Measurements from ENCODE around the gene OMP. TPM values are rescaled to one million over a fixed set of nuclear protein-coding genes. Genes with fewer than 3 reads are reported as not detected.

Gene OMP
- total and polyA plus RNA-seq, 3 experiments from 2014 or later = not detected

DNA sequence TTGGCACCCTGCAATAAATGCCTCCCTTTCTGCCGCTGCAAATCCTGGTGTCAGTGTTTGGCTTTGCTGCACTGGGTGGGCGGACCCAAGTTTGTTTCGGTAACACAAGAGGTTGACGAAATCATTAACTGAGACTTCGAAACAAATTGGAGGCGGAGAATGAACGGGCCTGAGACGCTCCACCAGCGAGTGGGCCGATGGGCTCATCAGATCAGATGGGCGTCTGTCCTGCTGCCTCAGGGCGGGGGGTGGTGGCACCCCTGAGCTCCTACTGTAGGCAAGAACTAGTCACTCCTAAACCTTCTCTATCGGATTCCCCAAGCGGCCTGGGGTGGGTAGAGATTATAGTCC is 36.8 kb upstream of the OMP start:
- Histone ChIP-seq H3K4me1 (ENCODE audit: insufficient read depth, low read length) (peaks cover 8% of the 10 kb centered on the region), H3K4me3 (ENCODE audit: low read length) (peak overlapping the region; percentile 74), H3K27ac (ENCODE audit: low read depth, low read length) (no peak overlapping the region), H3K9me3 (ENCODE audit: low read length) (no peaks in the 10 kb centered on the region), H3K27me3 (ENCODE audit: insufficient read depth, low read length, poor library complexity, severe bottlenecking) (no peaks in the 10 kb centered on the region), H3K36me3 (ENCODE audit: insufficient read depth, low read length) (no peaks in the 10 kb centered on the region)
- H3K4me3 Mint-ChIP-seq = peak overlapping the region; percentile 75 to 88 (median 87)
- H3K27ac Mint-ChIP-seq = peak overlapping the region in 2 of 8 donors; percentile 34 to 93
- H3K9me3 Mint-ChIP-seq = peaks cover 0 to 6% (median 3%) of the 10 kb centered on the region in 5 donors
- ChIA-PET CTCF (interaction anchor here (1.0 to 1.7 kb wide), 5 partner anchors 18 to 62 kb away, joined by 3 to 7 read pairs (median 3); no protein-coding TSS in a partner anchor), POLR2A (interaction anchor here (1.0 kb wide), 1 partner anchor 18 kb away, joined by 4 read pairs; no protein-coding TSS in a partner anchor)
- peaks cover 0 to 5% (median 0%) of the 10 kb centered on the region in 3 donors for H3K36me3 Mint-ChIP-seq
- peaks cover 0 to 4% of the 10 kb centered on the region in 2 donors for H3K27me3 Mint-ChIP-seq
- H3K4me1 Mint-ChIP-seq = peaks cover 7 to 18% (median 10%) of the 10 kb centered on the region in 3 donors
- DNase-seq = no peak

DNA sequence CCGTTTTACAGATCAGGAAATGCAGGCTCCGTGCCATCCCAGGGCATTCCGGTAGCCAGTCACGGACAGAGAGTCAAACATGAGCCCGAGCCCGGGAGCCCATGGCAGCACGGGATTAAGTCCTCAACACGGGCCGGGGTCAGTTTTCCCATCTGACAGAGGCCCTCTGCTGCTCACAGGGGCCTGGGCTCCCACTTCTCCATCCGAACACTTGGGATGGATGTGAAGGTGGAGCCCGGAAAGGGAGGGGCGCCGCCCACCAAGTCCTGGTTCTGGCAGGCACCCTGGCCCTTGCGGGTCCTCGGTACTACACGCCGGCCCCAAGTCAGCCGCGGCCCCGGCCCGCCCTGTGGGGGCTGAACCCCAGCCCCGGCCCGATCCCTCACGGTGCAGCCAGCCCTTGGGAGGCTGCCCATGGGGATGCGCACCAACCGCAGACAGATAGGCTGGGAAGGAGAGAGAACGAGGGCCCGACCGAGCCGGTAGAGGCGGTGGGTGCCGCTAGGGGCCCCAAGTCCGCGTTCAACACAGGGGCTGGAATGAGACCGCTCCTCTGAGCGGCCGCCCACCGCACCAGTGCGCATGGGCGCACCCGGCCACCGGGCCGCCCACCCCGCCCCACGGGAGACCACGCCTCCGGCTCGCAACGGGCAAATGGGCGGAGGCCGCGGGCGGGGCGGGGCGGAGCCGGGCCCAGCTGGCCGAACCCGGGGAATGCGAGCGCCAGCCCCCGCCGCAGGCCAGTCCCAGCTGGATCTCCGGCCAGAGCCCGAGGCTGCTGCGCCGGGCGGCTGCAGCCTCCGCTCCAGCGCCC is 36.2 kb upstream of the OMP start, which contains the start of gene CAPN5:
TSS of gene CAPN5 (plus strand) at position 743 of the 814 bp plus-strand sequence. CDS start 17,916 bp downstream, outside the sequence.
- Histone ChIP-seq H3K27ac (ENCODE audit: low read depth, low read length) (no peak within 1 kb of the TSS), H3K4me3 (ENCODE audit: low read length) (peak within 1 kb of the TSS; percentile 74), H3K9me3 (ENCODE audit: low read length) (no peaks in the 10 kb centered on the region), H3K27me3 (ENCODE audit: insufficient read depth, low read length, poor library complexity, severe bottlenecking) (no peaks in the 10 kb centered on the region), H3K4me1 (ENCODE audit: insufficient read depth, low read length) (peaks cover 8% of the 10 kb centered on the region), H3K36me3 (ENCODE audit: insufficient read depth, low read length) (no peaks in the 10 kb centered on the region)
- peak within 1 kb of the TSS; percentile 80 to 90 (median 87) for H3K4me3 Mint-ChIP-seq
- no peaks in the 10 kb centered on the region for H3K36me3 Mint-ChIP-seq
- H3K4me1 Mint-ChIP-seq = peaks cover 7 to 18% (median 10%) of the 10 kb centered on the region in 3 donors
- POLR2A ChIA-PET = interaction anchor here (0.6 to 0.8 kb wide), 2 partner anchors 16 to 19 kb away, joined by 3 to 4 read pairs; no protein-coding TSS in a partner anchor
- peak within 1 kb of the TSS in 4 of 8 donors; percentile 42 to 93 (median 66) for H3K27ac Mint-ChIP-seq
- H3K27me3 Mint-ChIP-seq = peaks cover 0 to 3% of the 10 kb centered on the region in 2 donors
- CTCF ChIA-PET = interaction anchor here (0.8 to 1.7 kb wide), 8 partner anchors 19 to 61 kb away, joined by 3 to 7 read pairs (median 3); no protein-coding TSS in a partner anchor
- peak; percentile 83 to 90 (median 89) for DNase-seq
- H3K9me3 Mint-ChIP-seq = peaks cover 0 to 6% (median 3%) of the 10 kb centered on the region in 5 donors

DNA sequence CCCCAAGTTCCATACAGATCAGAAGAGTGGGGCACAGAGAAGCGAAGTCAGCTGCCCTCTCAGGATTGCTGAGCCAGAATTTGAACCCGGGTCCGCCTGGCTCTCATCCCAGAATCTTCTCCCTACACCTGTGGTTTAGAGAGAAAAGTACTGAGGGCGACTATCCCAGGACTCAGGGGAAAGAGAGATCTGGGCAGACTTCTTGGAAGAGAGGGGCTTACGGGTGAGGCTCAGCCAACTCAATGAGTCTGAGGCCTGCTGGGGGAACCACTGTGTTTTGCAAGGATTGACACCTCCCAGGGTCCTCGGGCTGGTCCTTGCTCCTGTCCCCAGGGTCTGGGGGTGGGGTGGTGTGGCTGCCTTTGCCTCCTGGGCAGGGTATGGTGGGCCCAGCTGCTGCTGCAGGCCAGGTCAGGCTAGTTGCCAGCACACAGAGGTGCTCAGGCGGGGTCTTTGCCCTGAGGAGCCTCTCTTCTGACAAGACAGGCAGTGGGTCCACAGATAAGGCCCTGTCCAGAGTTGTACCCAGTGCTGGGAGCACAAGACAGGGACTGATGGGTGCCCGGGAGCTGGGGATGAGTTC is 34.7 kb upstream of the OMP start:
- H3K4me3 Mint-ChIP-seq = peak overlapping the region; percentile 74 to 90 (median 79)
- no peaks in the 10 kb centered on the region for H3K36me3 Mint-ChIP-seq
- no peaks in the 10 kb centered on the region for H3K36me3 ChIP-seq (ENCODE audit: insufficient read depth, low read length)
- DNase-seq = no peak
- peak overlapping the region in 5 of 8 donors; percentile 42 to 66 (median 56) for H3K27ac Mint-ChIP-seq
- peaks cover 0 to under 1% of the 10 kb centered on the region in 2 donors for H3K27me3 Mint-ChIP-seq
- no peaks in the 10 kb centered on the region for H3K9me3 ChIP-seq (ENCODE audit: low read length)
- H3K4me1 ChIP-seq (ENCODE audit: insufficient read depth, low read length) = peaks cover 17% of the 10 kb centered on the region
- ChIA-PET POLR2A (no interaction called here), CTCF (interaction anchor here (1.5 kb wide), 1 partner anchor 20 kb away, joined by 5 read pairs; no protein-coding TSS in a partner anchor)
- H3K27me3 ChIP-seq (ENCODE audit: insufficient read depth, low read length, poor library complexity, severe bottlenecking) = no peaks in the 10 kb centered on the region
- H3K4me1 Mint-ChIP-seq = peaks cover 19 to 32% (median 23%) of the 10 kb centered on the region in 3 donors
- H3K4me3 ChIP-seq (ENCODE audit: low read length) = no peak overlapping the region
- H3K27ac ChIP-seq (ENCODE audit: low read depth, low read length) = no peak overlapping the region
- H3K9me3 Mint-ChIP-seq = no peaks in the 10 kb centered on the region

DNA sequence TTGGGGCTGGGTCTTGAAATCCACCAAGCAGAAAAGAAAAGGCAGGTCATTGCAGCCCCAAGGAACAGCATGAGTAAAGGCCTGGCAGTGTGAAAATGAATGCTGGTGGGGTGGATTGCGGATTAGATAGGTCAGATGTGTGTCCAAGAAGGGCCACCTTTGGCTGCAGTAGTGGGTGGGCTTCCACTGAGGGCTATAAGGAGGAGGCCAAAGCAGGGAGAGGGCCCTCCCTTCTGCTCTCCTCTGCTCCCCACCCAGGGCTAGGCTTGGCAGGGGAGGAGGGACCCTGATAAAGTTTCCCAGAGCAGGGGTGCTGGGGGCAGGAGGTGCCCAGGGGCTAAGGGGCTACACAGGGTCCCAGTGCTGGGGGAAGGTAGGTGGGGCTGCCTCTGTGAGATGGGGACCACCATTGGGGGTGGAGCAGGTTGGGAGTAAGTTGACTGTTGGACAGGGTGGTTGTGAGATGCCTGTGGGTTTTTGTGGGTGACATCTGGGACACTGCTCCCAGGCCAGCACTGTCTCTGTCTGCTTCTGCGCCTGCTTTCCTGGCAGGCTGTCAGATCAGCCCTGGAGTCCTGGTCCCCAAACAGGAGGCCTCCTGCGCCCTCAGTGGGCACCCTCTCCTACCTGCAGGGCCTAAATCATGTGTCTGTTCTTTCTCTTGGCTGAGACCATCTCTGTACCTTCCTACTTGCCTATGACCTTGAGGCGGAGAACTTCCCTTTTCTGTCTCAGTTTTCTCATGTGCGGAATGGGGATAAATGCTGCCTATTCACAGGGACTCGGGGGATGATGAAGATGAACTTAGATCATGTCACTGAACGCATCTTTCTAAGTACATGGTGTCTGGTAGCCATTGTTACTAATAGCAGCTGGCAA is 33.9 kb upstream of the OMP start:
- H3K4me3 ChIP-seq (ENCODE audit: low read length) = no peak overlapping the region
- H3K36me3 ChIP-seq (ENCODE audit: insufficient read depth, low read length) = no peaks in the 10 kb centered on the region
- no peaks in the 10 kb centered on the region for H3K9me3 ChIP-seq (ENCODE audit: low read length)
- no peaks in the 10 kb centered on the region for H3K9me3 Mint-ChIP-seq
- no peak overlapping the region for H3K27ac ChIP-seq (ENCODE audit: low read depth, low read length)
- H3K4me1 Mint-ChIP-seq = peaks cover 26 to 40% (median 30%) of the 10 kb centered on the region in 3 donors
- H3K4me3 Mint-ChIP-seq = peak overlapping the region; percentile 38 to 90 (median 79)
- ChIA-PET POLR2A (no interaction called here), CTCF (no interaction called here)
- DNase-seq = no peak
- H3K27me3 ChIP-seq (ENCODE audit: insufficient read depth, low read length, poor library complexity, severe bottlenecking) = no peaks in the 10 kb centered on the region
- H3K36me3 Mint-ChIP-seq = no peaks in the 10 kb centered on the region
- peak overlapping the region in 3 of 8 donors; percentile 35 to 56 (median 43) for H3K27ac Mint-ChIP-seq
- no peaks in the 10 kb centered on the region for H3K27me3 Mint-ChIP-seq
- H3K4me1 ChIP-seq (ENCODE audit: insufficient read depth, low read length) = peaks cover 23% of the 10 kb centered on the region

DNA sequence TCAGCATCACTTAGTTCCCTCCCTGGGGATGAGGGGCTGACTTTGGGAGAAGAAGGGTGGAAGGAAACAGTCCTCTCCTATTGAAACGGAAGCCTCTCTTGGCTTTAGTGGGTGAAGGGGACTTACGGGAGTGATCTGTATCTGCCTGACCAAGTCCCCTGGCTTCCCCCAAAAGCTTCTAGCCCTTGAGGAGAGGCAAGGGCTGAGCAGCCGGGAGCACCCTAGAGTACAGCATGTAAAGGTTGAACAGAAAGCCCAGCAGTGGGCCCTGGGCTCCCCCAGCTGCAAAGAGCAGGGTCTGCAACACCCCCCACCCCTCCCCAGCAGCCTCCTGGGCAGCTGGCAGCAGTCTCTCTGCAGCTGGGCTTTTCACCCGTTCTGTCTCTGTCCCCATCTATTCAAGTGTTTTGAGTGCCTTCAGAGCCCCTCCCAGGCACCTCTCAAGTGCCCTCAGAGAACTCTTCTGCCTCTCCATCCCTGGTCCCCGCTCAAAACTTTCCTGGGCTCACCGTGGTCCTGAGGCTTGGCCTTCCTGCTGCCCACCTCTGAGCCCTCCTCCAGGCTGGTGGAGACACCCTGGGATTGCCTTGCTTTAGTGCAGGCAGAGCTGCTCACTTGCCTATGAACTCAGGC is 33.2 kb upstream of the OMP start:
- Mint-ChIP-seq H3K27me3 (no peaks in the 10 kb centered on the region), H3K27ac (peak overlapping the region in 1 of 8 donors; percentile 35), H3K4me3 (peak overlapping the region in 4 of 7 donors; percentile 52 to 86 (median 53)), H3K9me3 (no peaks in the 10 kb centered on the region), H3K4me1 (peaks cover 26 to 43% (median 32%) of the 10 kb centered on the region in 3 donors), H3K36me3 (no peaks in the 10 kb centered on the region)
- ChIA-PET POLR2A (no interaction called here), CTCF (no interaction called here)
- Histone ChIP-seq H3K27ac (ENCODE audit: low read depth, low read length) (no peak overlapping the region), H3K4me3 (ENCODE audit: low read length) (no peak overlapping the region), H3K9me3 (ENCODE audit: low read length) (no peaks in the 10 kb centered on the region), H3K36me3 (ENCODE audit: insufficient read depth, low read length) (no peaks in the 10 kb centered on the region), H3K27me3 (ENCODE audit: insufficient read depth, low read length, poor library complexity, severe bottlenecking) (no peaks in the 10 kb centered on the region), H3K4me1 (ENCODE audit: insufficient read depth, low read length) (peaks cover 25% of the 10 kb centered on the region)
- DNase-seq = peak in 1 of 5 donors; percentile 26

DNA sequence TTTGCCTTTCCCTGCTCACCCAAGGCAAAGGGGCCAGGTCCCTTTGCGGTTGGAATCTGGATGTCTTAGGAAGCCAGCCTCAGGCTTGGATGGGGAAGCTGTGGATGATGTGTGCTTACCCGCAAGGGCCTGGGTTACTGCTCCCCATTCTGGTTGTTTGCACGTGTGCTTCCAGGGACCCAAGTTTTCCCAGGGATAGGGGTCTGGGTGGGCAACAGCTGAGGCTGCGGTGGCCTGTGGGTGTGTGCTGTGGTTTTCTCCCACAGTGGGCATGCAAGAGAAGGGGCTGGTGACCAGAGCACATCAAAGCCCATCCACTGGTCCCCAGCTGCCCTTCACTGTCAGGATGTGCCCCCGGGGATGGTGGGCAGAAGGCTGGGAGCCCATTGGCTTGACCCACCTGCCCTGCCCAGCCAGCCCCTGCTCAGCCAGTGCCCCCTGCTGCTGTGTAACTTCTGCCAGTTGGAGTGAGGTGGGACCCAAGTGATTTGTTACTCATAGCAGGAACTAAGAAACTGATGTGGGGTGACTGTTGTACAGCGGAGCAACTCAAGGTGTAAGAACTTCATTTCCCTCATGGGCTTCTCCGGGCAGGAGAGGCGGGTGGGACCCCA is 32.6 kb upstream of the OMP start:
- Mint-ChIP-seq H3K4me1 (peaks cover 26 to 43% (median 32%) of the 10 kb centered on the region in 3 donors), H3K27me3 (no peaks in the 10 kb centered on the region), H3K27ac (no peak overlapping the region), H3K9me3 (no peaks in the 10 kb centered on the region), H3K4me3 (peak overlapping the region in 2 of 7 donors; percentile 32 to 80), H3K36me3 (no peaks in the 10 kb centered on the region)
- ChIA-PET CTCF (no interaction called here), POLR2A (no interaction called here)
- Histone ChIP-seq H3K4me3 (ENCODE audit: low read length) (no peak overlapping the region), H3K36me3 (ENCODE audit: insufficient read depth, low read length) (no peaks in the 10 kb centered on the region), H3K27me3 (ENCODE audit: insufficient read depth, low read length, poor library complexity, severe bottlenecking) (no peaks in the 10 kb centered on the region), H3K9me3 (ENCODE audit: low read length) (no peaks in the 10 kb centered on the region), H3K27ac (ENCODE audit: low read depth, low read length) (no peak overlapping the region), H3K4me1 (ENCODE audit: insufficient read depth, low read length) (peaks cover 25% of the 10 kb centered on the region)
- DNase-seq = peak in 1 of 5 donors; percentile 26

DNA sequence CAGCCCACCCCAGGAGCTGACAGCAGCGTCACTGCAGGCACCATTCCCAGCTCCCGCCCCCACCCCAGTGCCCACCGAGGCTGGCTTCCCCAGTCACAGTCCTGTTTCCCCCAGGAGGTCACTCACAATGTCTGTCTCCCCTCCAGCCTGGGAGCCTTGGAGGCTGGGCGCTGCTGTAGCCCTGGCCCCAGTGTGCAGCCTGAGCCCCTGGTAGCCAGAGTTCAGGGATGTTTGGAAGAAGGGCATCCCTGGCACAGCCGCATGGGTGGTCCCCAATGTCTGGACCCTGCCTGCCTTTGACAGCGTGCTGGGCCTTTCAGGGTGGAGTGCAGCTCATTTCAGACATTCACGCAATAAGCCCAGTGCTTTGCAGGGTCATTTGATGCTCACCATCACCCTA is 31.6 kb upstream of the OMP start:
- Histone ChIP-seq H3K27ac (ENCODE audit: low read depth, low read length) (no peak overlapping the region), H3K27me3 (ENCODE audit: insufficient read depth, low read length, poor library complexity, severe bottlenecking) (no peaks in the 10 kb centered on the region), H3K36me3 (ENCODE audit: insufficient read depth, low read length) (no peaks in the 10 kb centered on the region), H3K9me3 (ENCODE audit: low read length) (no peaks in the 10 kb centered on the region), H3K4me1 (ENCODE audit: insufficient read depth, low read length) (peaks cover 25% of the 10 kb centered on the region), H3K4me3 (ENCODE audit: low read length) (no peak overlapping the region)
- Mint-ChIP-seq H3K27ac (no peak overlapping the region), H3K27me3 (no peaks in the 10 kb centered on the region), H3K4me1 (peaks cover 22 to 36% (median 28%) of the 10 kb centered on the region in 3 donors), H3K36me3 (no peaks in the 10 kb centered on the region), H3K4me3 (peak overlapping the region in 2 of 7 donors; percentile 52 to 80), H3K9me3 (no peaks in the 10 kb centered on the region)
- peak in 1 of 5 donors; percentile 30 for DNase-seq
- ChIA-PET CTCF (no interaction called here), POLR2A (no interaction called here)

Data from CD8-positive, alpha-beta memory T cell (primary cell).